Keratinocyte (primary cell): Measurements from ENCODE around the gene MMAA. TPM values are rescaled to one million over a fixed set of nuclear protein-coding genes. Genes with fewer than 3 reads are reported as not detected.

Source experiments
- DNase-seq: peaks from one replicate; pipeline ENCODE4 v3.0.0-alpha.2; 2011; ENCODE audit warnings: low read depth, missing footprints, low spot score
- FAIRE-seq: peaks from 2 replicates; lab custom pipeline; 2011; peaks lifted over from hg19 to GRCh38; lab: Jason Lieb, UNC
- H2AFZ ChIP-seq: 2 replicates; pipeline ENCODE4 v1.6.0; 2012; ENCODE audit warnings: low read length, control low read depth, inconsistent platforms; ENCODE audit not compliant: control insufficient read depth
- H3K27ac ChIP-seq: 2 replicates; pipeline ENCODE4 v1.5.1; 2011; ENCODE audit warnings: low read length; ENCODE audit not compliant: control insufficient read depth, insufficient read depth
- H3K27me3 ChIP-seq: 3 replicates; pipeline ENCODE4 v1.6.0; 2011; ENCODE audit warnings: low read length; ENCODE audit not compliant: control insufficient read depth, insufficient read depth; ENCODE audit errors: extremely low read depth
- H3K36me3 ChIP-seq, 2 experiments: 2 replicates in 1 of 2; 3 replicates in 1 of 2; pipeline ENCODE4 v1.5.1; 2011; ENCODE audit warnings: low read length in 2 of 2, mild to moderate bottlenecking in 1 of 2; ENCODE audit not compliant: control insufficient read depth in 2 of 2, insufficient read depth in 2 of 2; ENCODE audit errors: extremely low read depth in 1 of 2
- H3K4me1 ChIP-seq: 3 replicates; pipeline ENCODE4 v1.5.1; 2011; ENCODE audit warnings: low read length; ENCODE audit not compliant: control insufficient read depth, insufficient read depth; ENCODE audit errors: extremely low read depth
- H3K4me2 ChIP-seq: 3 replicates; pipeline ENCODE4 v1.6.0; 2011; ENCODE audit warnings: low read depth, low read length; ENCODE audit not compliant: control insufficient read depth, insufficient read depth; ENCODE audit errors: extremely low read depth
- H3K4me3 ChIP-seq, 3 experiments: fragments of 200-600 bp in 1 of 3; sonication (generic) in 1 of 3; 2 replicates in 2 of 3; 3 replicates in 1 of 3; pipeline ENCODE4 v1.5.1; 2011 to 2016; ENCODE audit warnings: low read length in 3 of 3, mild to moderate bottlenecking in 3 of 3, control low read depth in 2 of 3, inconsistent platforms in 1 of 3, low read depth in 1 of 3, mixed read lengths in 1 of 3, mixed run types in 1 of 3, moderate library complexity in 1 of 3; ENCODE audit not compliant: control insufficient read depth in 2 of 3, insufficient read depth in 2 of 3; ENCODE audit errors: extremely low read depth in 1 of 3
- H3K79me2 ChIP-seq: 2 replicates; pipeline ENCODE4 v1.6.0; 2012; ENCODE audit warnings: low read length; ENCODE audit not compliant: control insufficient read depth, insufficient read depth
- H3K9ac ChIP-seq: 3 replicates; pipeline ENCODE4 v1.6.0; 2011; ENCODE audit warnings: low read length; ENCODE audit not compliant: control insufficient read depth, insufficient read depth; ENCODE audit errors: extremely low read depth
- H3K9me1 ChIP-seq: 3 replicates; pipeline ENCODE4 v1.6.0; 2011; ENCODE audit warnings: low read length; ENCODE audit not compliant: control insufficient read depth, insufficient read depth; ENCODE audit errors: extremely low read depth
- H3K9me3 ChIP-seq: 2 replicates; pipeline ENCODE4 v1.5.1; 2012; ENCODE audit warnings: low read depth, low read length; ENCODE audit not compliant: control insufficient read depth
- H4K20me1 ChIP-seq: 3 replicates; pipeline ENCODE4 v1.6.0; 2011; ENCODE audit warnings: low read length; ENCODE audit not compliant: control insufficient read depth, insufficient read depth; ENCODE audit errors: extremely low read depth
- CTCF ChIP-seq, 3 experiments: IDR thresholded peaks in 1 of 3; conservative IDR thresholded peaks in 1 of 3; optimal IDR thresholded peaks in 1 of 3; 2 replicates in 2 of 3; 3 replicates in 1 of 3; pipeline versions ENCODE3 to v1.5.1; 2011; ENCODE audit warnings: low read length in 3 of 3, mild to moderate bottlenecking in 3 of 3, moderate library complexity in 2 of 3, control low read depth in 1 of 3, inconsistent platforms in 1 of 3; ENCODE audit not compliant: insufficient read depth in 2 of 3; ENCODE audit errors: extremely low read depth in 1 of 3
- EZH2 ChIP-seq: IDR thresholded peaks from one replicate; pipeline ENCODE4 v1.6.1; 2012; ENCODE audit warnings: inconsistent platforms, mild to moderate bottlenecking, low read length, moderate library complexity
- dilution Hi-C: fragments of 300-500 bp; cut with MboI; formaldehyde crosslinking; loops from one replicate; pipeline ENCODE4 v1.7.0; 2020; ENCODE audit warnings: low sequenced_read_pairs; ENCODE audit not compliant: extremely low pct_ligation_motif_present
- polyA plus RNA-seq, 5 experiments: library from polyadenylated mRNA; depleted of rRNA in 3 of 5; stranded (reverse) in 3 of 5; stranded (forward) in 1 of 5; unstranded in 1 of 5; fragments of >200 nt; gene quantifications; 1 replicate in 1 of 5; 2 replicates in 3 of 5; 3 replicates in 1 of 5; pipeline versions ENCODE4 v1.2.1 to v1.2.3, GENCODE V29; 2011 to 2012; ENCODE audit warnings: missing spikeins in 2 of 5, low read depth in 1 of 5, low replicate concordance in 1 of 5

Gene MMAA
- polyA plus RNA-seq, 1 donor (not counting 4 experiments of a cell fraction or from before 2014, with no cell fraction given) = 9.4 TPM

DNA sequence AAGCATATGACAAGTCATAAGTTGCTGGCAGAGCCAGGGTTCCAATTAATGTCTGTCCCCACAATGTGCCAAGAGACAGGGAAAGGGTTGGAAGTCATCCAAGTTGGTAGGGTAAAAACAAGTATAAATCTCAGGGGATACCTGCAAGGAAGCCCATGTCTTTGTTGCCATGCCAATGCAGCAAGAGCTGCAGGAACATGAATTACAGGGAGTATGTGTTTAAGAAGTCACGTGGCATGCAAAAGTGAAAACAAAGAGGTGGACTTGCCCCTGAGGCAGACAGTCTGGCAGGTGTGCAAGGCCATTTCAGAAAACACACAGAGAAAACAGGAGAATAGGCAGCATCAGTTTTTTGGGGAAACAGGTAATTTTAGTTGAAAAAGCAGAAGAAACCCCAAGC lies 90.2 kb downstream of the MMAA start:
- Histone ChIP-seq H3K27me3 (no peaks in the 10 kb centered on the region), H3K4me1 (peaks cover 14% of the 10 kb centered on the region), H3K9me1 (no peaks in the 10 kb centered on the region), H3K4me3 (no peak overlapping the region), H3K9ac (no peak overlapping the region), H3K4me2 (peak overlapping the region; percentile 68), H3K79me2 (no peaks in the 10 kb centered on the region), H3K9me3 (no peaks in the 10 kb centered on the region), H3K36me3 (no peaks in the 10 kb centered on the region), H3K27ac (no peak overlapping the region), H4K20me1 (no peaks in the 10 kb centered on the region), H2AFZ (no peak overlapping the region)
- DNase-seq = no peak
- no peak for TF ChIP-seq CTCF (optimal IDR thresholded peaks at IDR 0.05 in 1 of 3, IDR thresholded peaks at IDR 0.05 in 1 of 3, conservative IDR thresholded peaks at IDR 0.05 in 1 of 3; ENCODE audit: extremely low read depth in 1 of 3, insufficient read depth in 2 of 3, low read length in 3 of 3)
- TF ChIP-seq EZH2 = no peak
- dilution Hi-C loops = no loop called here
- peak; percentile 74 for FAIRE-seq

Other genes starting within 250 kb of the MMAA start
- 31.9 to 39.2 TPM (median 33.5 TPM) in 3 replicates for gene SMAD1, start 137.5 kb upstream of the MMAA start, polyA plus RNA-seq
- gene C4orf51, start 60.8 kb downstream of the MMAA start, polyA plus RNA-seq = not detected in 3 replicates